Trophoblast cell (in vitro differentiated cells and primary cell): Measurements from ENCODE around the gene ZFYVE19.

ENCODE experiments used
- DNase-seq, 2 donors: peaks; one replicate each; pipeline ENCODE4 v3.0.0-alpha.2; 2016
- H2AFZ ChIP-seq: 2 replicates; pipeline ENCODE4 v1.6.1; 2013; ENCODE audit warnings: low read length, moderate library complexity, mild to moderate bottlenecking; ENCODE audit not compliant: insufficient read depth, poor library complexity
- H2AK5ac ChIP-seq: 2 replicates; pipeline ENCODE4 v1.6.1; 2013; ENCODE audit warnings: mild to moderate bottlenecking, low read length
- H2BK120ac ChIP-seq: 2 replicates; pipeline ENCODE4 v1.6.1; 2013; ENCODE audit warnings: low read length, mild to moderate bottlenecking, moderate library complexity; ENCODE audit not compliant: insufficient read depth, poor library complexity
- H2BK12ac ChIP-seq: 2 replicates; pipeline ENCODE4 v1.6.1; 2013; ENCODE audit warnings: mild to moderate bottlenecking, low read length, moderate library complexity
- H2BK5ac ChIP-seq: 2 replicates; pipeline ENCODE4 v1.6.1; 2013; ENCODE audit warnings: low read length, low read depth, moderate library complexity, mild to moderate bottlenecking; ENCODE audit not compliant: poor library complexity
- H3K14ac ChIP-seq: 2 replicates; pipeline ENCODE4 v1.6.1; 2013; ENCODE audit warnings: mild to moderate bottlenecking, low read length
- H3K18ac ChIP-seq: 2 replicates; pipeline ENCODE4 v1.6.1; 2013; ENCODE audit warnings: mild to moderate bottlenecking, low read length
- H3K23ac ChIP-seq: 2 replicates; pipeline ENCODE4 v1.6.1; 2013; ENCODE audit warnings: low read length
- H3K27ac ChIP-seq: 2 replicates; pipeline ENCODE4 v1.5.1; 2013; ENCODE audit warnings: low read depth, mild to moderate bottlenecking, inconsistent platforms, low read length, moderate library complexity
- H3K27me3 ChIP-seq: 2 replicates; pipeline ENCODE4 v1.6.1; 2013; ENCODE audit warnings: inconsistent platforms, mild to moderate bottlenecking, low read length, moderate library complexity; ENCODE audit not compliant: insufficient read depth
- H3K36me3 ChIP-seq, 2 experiments: 1 replicate in 1 of 2; 2 replicates in 1 of 2; pipeline ENCODE4 v1.6.1; 2013; ENCODE audit warnings: low read length in 2 of 2, mild to moderate bottlenecking in 2 of 2, moderate library complexity in 1 of 2; ENCODE audit not compliant: insufficient read depth in 2 of 2, control insufficient read depth in 1 of 2
- H3K4ac ChIP-seq: 2 replicates; pipeline ENCODE4 v1.6.1; 2013; ENCODE audit warnings: low read depth, mild to moderate bottlenecking, low read length, moderate library complexity
- H3K4me1 ChIP-seq, 2 experiments: 1 replicate in 1 of 2; 2 replicates in 1 of 2; pipeline ENCODE4 v1.6.1; 2013; ENCODE audit warnings: low read length in 2 of 2, mild to moderate bottlenecking in 2 of 2, moderate library complexity in 1 of 2; ENCODE audit not compliant: insufficient read depth in 2 of 2, control insufficient read depth in 1 of 2
- H3K4me2 ChIP-seq: 2 replicates; pipeline ENCODE4 v1.6.1; 2013; ENCODE audit warnings: inconsistent platforms, mild to moderate bottlenecking, low read length, moderate library complexity
- H3K4me3 ChIP-seq: 2 replicates; pipeline ENCODE4 v1.5.1; 2013; ENCODE audit warnings: mild to moderate bottlenecking, low read depth, low read length, inconsistent platforms
- H3K79me1 ChIP-seq: one replicate; pipeline ENCODE4 v1.6.1; 2013; ENCODE audit warnings: low read length
- H3K79me2 ChIP-seq: 2 replicates; pipeline ENCODE4 v1.6.1; 2013; ENCODE audit warnings: low read length, mild to moderate bottlenecking; ENCODE audit not compliant: control insufficient read depth, insufficient read depth, poor library complexity
- H3K9ac ChIP-seq: 2 replicates; pipeline ENCODE4 v1.6.1; 2013; ENCODE audit warnings: mild to moderate bottlenecking, low read length
- H3K9me3 ChIP-seq: 2 replicates; pipeline ENCODE4 v1.6.1; 2013; ENCODE audit warnings: low read depth, mild to moderate bottlenecking, control low read depth, inconsistent platforms, low read length; ENCODE audit not compliant: insufficient read depth
- H4K12ac ChIP-seq: 2 replicates; pipeline ENCODE4 v1.6.1; 2013; ENCODE audit warnings: low read depth, mild to moderate bottlenecking, low read length, moderate library complexity
- H4K8ac ChIP-seq: 2 replicates; pipeline ENCODE4 v1.6.1; 2013; ENCODE audit warnings: low read depth, mild to moderate bottlenecking, low read length, moderate library complexity
- H4K91ac ChIP-seq: one replicate; pipeline ENCODE4 v1.6.1; 2013; ENCODE audit warnings: low read depth, mild to moderate bottlenecking, low read length, moderate library complexity
- WGBS: extraction: QIAGEN DNeasy Blood & Tissue Kit; methylation state at CpG from one replicate; pipeline ENCODE4 v1.1.7; 2013; ENCODE audit warnings: missing lambda C conversion rate; ENCODE audit not compliant: insufficient read length, insufficient coverage; ENCODE audit errors: extremely low coverage; 5-methylcytosine and 5-hydroxymethylcytosine counted together

Gene ZFYVE19

GRCh38 chr15:40803076-40803475 lies 3.8 kb upstream of the ZFYVE19 start:
- DNase-seq: no peak
- Histone ChIP-seq H2BK12ac (no peak overlapping the region), H3K23ac (no peak overlapping the region), H2AK5ac (no peak overlapping the region), H2AFZ (no peak overlapping the region), H2BK120ac (no peak overlapping the region), H3K9me3 (peaks cover 3% of the 10 kb centered on the region), H3K36me3 (no peaks in the 10 kb centered on the region), H3K79me2 (peaks cover 7% of the 10 kb centered on the region), H3K27ac (no peak overlapping the region), H4K12ac (no peak overlapping the region), H4K8ac (no peak overlapping the region), H3K79me1 (peaks cover 10% of the 10 kb centered on the region), H3K9ac (no peak overlapping the region), H3K27me3 (no peaks in the 10 kb centered on the region), H3K14ac (no peak overlapping the region), H3K4ac (no peak overlapping the region), H2BK5ac (no peak overlapping the region), H4K91ac (no peak overlapping the region), H3K4me3 (no peak overlapping the region), H3K4me2 (no peak overlapping the region), H3K4me1 (peaks cover 3 to 7% of the 10 kb centered on the region in 2 experiments), H3K18ac (no peak overlapping the region)
- no CpG with 5 or more reads among the region's 2 CpGs for WGBS

GRCh38 chr15:40803688-40804087 lies 3.2 kb upstream of the ZFYVE19 start:
- Histone ChIP-seq H3K36me3 (no peaks in the 10 kb centered on the region), H3K4me2 (no peak overlapping the region), H3K14ac (no peak overlapping the region), H3K4ac (no peak overlapping the region), H3K27ac (no peak overlapping the region), H3K18ac (no peak overlapping the region), H4K12ac (no peak overlapping the region), H2AK5ac (no peak overlapping the region), H3K79me2 (peaks cover 7% of the 10 kb centered on the region), H3K4me3 (no peak overlapping the region), H2BK120ac (no peak overlapping the region), H3K9ac (no peak overlapping the region), H2BK12ac (no peak overlapping the region), H4K91ac (no peak overlapping the region), H3K4me1 (peaks cover 3 to 9% of the 10 kb centered on the region in 2 experiments), H3K27me3 (no peaks in the 10 kb centered on the region), H3K79me1 (peaks cover 10% of the 10 kb centered on the region), H3K23ac (no peak overlapping the region), H4K8ac (no peak overlapping the region), H2BK5ac (no peak overlapping the region), H3K9me3 (peaks cover 3% of the 10 kb centered on the region), H2AFZ (no peak overlapping the region)
- no peak for DNase-seq
- no CpG with 5 or more reads among the region's 1 CpG for WGBS

- Histone ChIP-seq H3K4me3 (peak overlapping the region; percentile 98), H3K23ac (no peak overlapping the region), H3K4ac (no peak overlapping the region), H3K4me1 (peaks cover 3 to 9% of the 10 kb centered on the region in 2 experiments), H4K12ac (peak overlapping the region; percentile 60), H2BK5ac (no peak overlapping the region), H3K79me2 (peaks cover 7% of the 10 kb centered on the region), H3K9ac (peak overlapping the region; percentile 44), H2AK5ac (no peak overlapping the region), H3K27me3 (no peaks in the 10 kb centered on the region), H3K9me3 (peaks cover 3% of the 10 kb centered on the region), H3K14ac (peak overlapping the region; percentile 26), H3K79me1 (peaks cover 10% of the 10 kb centered on the region), H3K18ac (peak overlapping the region; percentile 30), H2BK120ac (no peak overlapping the region), H4K8ac (peak overlapping the region; percentile 99), H3K36me3 (peaks cover 6 to 8% of the 10 kb centered on the region in 2 experiments), H2AFZ (no peak overlapping the region), H3K27ac (no peak overlapping the region), H4K91ac (peak overlapping the region; percentile 37), H3K4me2 (peak overlapping the region; percentile 64), H2BK12ac (no peak overlapping the region)
- no CpG with 5 or more reads among the region's 2 CpGs for WGBS
- no peak for DNase-seq
These were observed 239 bp upstream of the ZFYVE19 start for GRCh38 chr15:40806672-40807027.

- no peak overlapping the region for H2BK120ac ChIP-seq
- peak overlapping the region; percentile 79 for H3K4me3 ChIP-seq
- DNase-seq: no peak
- peak overlapping the region; percentile 57 for H3K9ac ChIP-seq
- no CpG with 5 or more reads among the region's 19 CpGs for WGBS
- peak overlapping the region; percentile 55 for H3K4ac ChIP-seq
- peaks cover 3% of the 10 kb centered on the region for H3K9me3 ChIP-seq
- H4K8ac ChIP-seq: peak overlapping the region; percentile 78
- H2AK5ac ChIP-seq: peak overlapping the region; percentile 51
- peaks cover 9 to 11% of the 10 kb centered on the region in 2 experiments for H3K36me3 ChIP-seq
- peaks cover 7% of the 10 kb centered on the region for H3K79me2 ChIP-seq
- H3K14ac ChIP-seq: peak overlapping the region; percentile 83
- no peak overlapping the region for H2BK5ac ChIP-seq
- H4K12ac ChIP-seq: peak overlapping the region; percentile 78
- no peak overlapping the region for H3K27ac ChIP-seq
- peaks cover 10% of the 10 kb centered on the region for H3K79me1 ChIP-seq
- no peaks in the 10 kb centered on the region for H3K27me3 ChIP-seq
- peak overlapping the region; percentile 85 for H3K18ac ChIP-seq
- peak overlapping the region; percentile 78 for H2AFZ ChIP-seq
- H4K91ac ChIP-seq: peak overlapping the region; percentile 53
- no peak overlapping the region for H3K23ac ChIP-seq
- H2BK12ac ChIP-seq: no peak overlapping the region
- H3K4me1 ChIP-seq: peaks cover 3 to 9% of the 10 kb centered on the region in 2 experiments
- H3K4me2 ChIP-seq: peak overlapping the region; percentile 73
These were observed 1.1 kb downstream of the ZFYVE19 start for GRCh38 chr15:40807888-40808461.
